NCI-H2196 treated with DMSO at 0.1 percent for 48 hours (cell line): Measurements from ENCODE around the gene INTS2.
"Not testable (repeated sequence)": the region's sequence is repeated elsewhere in the genome, so short reads cannot be mapped to it uniquely, and the experiment has no call there.

Source experiments
- DNase-seq: peaks from one replicate; lab custom pipeline; 2025; ENCODE audit not compliant: unreplicated experiment; lab: John Stamatoyannopoulos, UW

The INTS2 gene

GRCh38 chr17:61826198-61826597 is 101.6 kb downstream of the INTS2 start:
- DNase-seq, result not testable (repeated sequence)

- no peak for DNase-seq
Observed at GRCh38 chr17:61825448-61826137, 102.2 kb downstream of the INTS2 start.

- no peak for DNase-seq
Observed at GRCh38 chr17:61822326-61823285, 105.2 kb downstream of the INTS2 start.

- DNase-seq, result no peak
Observed at GRCh38 chr17:61821655-61822054, 106.1 kb downstream of the INTS2 start.

- not testable (repeated sequence) for DNase-seq
Observed at GRCh38 chr17:61819265-61819664, 108.5 kb downstream of the INTS2 start.

GRCh38 chr17:61818225-61818624 is 109.6 kb downstream of the INTS2 start:
- no peak for DNase-seq

- DNase-seq, result no peak
Observed at GRCh38 chr17:61817452-61817851, 110.3 kb downstream of the INTS2 start.

- DNase-seq, result no peak
Observed at GRCh38 chr17:61816538-61816937, 111.2 kb downstream of the INTS2 start.

- no peak for DNase-seq
Observed at GRCh38 chr17:61815863-61816503, 111.8 kb downstream of the INTS2 start.
